Activated effector memory CD4-positive, alpha-beta T cell treated with anti-CD3 and anti-CD28 coated beads, Interleukin-2, amount 50 U/mL, for 16 hours (primary cell): ENCODE results near the gene EPC2.

Source experiments
- DNase-seq: peaks from one replicate; pipeline ENCODE4 v3.0.0-alpha.2; 2020

EPC2 gene

GRCh38 chr2:148643998-148644882 lies at the start of gene EPC2:
Gene EPC2, plus strand, starts transcription at chr2:148644751. Its CDS starts 267 bp downstream, at chr2:148645018.
- peak; percentile 96 for DNase-seq

GRCh38 chr2:148596018-148596417 lies 48.5 kb upstream of the EPC2 start:
- no peak for DNase-seq

GRCh38 chr2:148599109-148599991 lies 45.2 kb upstream of the EPC2 start:
- DNase-seq = no peak

DNA sequence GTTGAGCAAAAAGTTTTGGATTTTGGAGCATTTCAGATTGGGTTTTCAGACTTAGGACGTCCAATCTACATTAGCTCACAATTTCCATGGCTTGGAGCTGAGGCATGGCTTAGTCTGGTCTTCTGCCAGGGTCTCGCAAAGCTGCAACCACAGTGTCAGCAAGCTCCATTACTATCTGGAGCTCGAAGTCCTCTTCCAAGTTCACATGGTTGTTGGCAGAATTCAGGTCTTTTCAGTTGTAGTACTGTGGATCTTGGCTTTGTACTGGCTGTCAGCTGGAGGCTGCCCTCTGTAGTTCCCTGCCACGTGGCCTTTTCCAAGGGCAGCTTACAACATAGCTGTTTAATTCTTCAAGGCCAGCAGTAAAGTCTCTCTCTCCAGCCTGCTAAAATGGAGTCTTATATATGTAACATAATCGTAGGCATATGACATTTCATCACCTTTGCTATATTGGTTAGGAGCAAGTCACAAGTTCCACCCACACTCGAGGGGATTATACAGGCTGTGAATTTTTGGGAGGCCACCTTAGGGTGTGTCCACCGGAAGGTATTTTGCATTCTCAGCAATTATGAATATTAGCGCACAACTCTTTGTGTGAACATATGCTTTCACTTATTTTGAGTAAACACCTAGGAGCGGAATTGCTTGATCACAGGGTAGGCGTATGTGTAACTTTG lies 41.5 kb upstream of the EPC2 start:
- DNase-seq = no peak

- DNase-seq = no peak
Measured at GRCh38 chr2:148603562-148603920, 41.0 kb upstream of the EPC2 start.

DNA sequence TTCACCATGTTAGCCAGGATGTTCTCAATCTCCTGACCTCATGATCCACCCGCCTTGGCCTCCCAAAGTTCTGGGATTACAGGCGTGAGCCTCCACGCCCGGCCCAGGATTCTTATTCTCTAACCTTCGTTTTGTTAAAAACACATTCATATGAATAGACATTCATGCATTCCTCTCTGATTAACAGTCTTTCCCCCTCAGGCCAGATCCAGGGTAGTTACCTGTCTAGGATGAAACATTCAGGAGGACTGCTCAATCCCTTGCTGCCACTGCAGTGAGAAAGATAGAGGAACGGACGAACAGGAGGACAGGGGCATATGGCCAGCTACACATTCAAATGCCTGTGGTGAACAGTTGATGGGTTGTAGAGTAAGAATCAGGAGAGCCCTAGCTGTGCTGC lies 39.6 kb upstream of the EPC2 start:
- DNase-seq = no peak

DNA sequence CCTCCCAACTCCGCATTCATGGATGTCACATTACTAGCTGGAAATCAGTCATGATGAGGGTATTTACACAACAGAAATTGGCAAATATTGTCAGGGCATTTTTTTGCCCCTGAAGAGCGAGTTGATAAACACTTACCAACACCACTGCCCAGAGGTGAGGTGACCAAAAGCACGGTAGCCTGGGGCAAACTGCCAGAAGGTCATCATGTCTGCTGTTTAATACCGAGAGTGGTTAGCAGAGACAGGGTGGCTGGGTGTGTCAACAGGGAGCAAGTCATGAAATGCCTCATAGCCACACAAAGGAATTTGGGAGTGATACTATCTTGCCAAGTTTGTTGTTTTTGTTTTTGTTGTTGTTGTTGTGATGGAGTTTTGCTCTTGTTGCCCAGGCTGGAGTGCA lies 37.0 kb upstream of the EPC2 start:
- no peak for DNase-seq

DNA sequence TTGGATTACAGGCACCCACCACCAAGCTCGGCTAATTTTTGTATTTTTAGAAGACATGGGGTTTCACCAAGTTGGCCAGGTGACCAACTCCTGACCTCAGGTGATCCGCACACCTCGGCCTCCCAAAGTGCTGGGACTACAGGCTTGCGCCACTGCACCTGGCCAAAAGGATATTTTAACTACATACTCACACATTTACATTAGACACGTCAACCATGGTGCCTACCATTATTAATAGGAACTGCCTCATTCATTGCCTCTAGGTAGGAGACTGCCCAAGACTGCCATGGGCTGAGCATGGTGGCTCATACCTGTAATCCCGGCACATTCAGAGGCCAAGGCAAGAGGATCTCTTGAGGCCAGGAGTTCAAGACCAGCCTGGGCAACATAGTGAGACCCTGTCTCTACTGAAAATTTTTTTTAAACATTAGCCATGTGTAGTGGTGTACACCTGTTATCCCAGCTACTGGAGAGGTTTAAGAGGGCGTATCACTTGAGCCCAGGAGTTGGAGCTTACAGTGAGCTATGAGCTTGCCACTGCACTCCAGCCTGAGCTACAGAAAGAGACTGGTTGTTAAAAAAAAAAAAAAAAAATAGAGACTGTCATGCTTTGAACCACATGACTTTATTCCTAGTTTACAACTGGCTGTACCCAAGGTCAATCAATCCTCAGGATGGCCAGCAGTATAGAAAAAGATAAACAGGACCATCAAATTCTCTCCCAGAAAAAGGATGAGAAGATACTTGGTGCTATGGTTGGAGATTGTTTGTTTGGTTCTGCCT lies 31.1 kb upstream of the EPC2 start:
- DNase-seq = no peak

GRCh38 chr2:148614014-148614321 lies 30.6 kb upstream of the EPC2 start:
- no peak for DNase-seq

- no peak for DNase-seq
Measured at GRCh38 chr2:148614322-148615049, 30.1 kb upstream of the EPC2 start.

GRCh38 chr2:148615381-148615841 lies 29.1 kb upstream of the EPC2 start:
- no peak for DNase-seq

DNA sequence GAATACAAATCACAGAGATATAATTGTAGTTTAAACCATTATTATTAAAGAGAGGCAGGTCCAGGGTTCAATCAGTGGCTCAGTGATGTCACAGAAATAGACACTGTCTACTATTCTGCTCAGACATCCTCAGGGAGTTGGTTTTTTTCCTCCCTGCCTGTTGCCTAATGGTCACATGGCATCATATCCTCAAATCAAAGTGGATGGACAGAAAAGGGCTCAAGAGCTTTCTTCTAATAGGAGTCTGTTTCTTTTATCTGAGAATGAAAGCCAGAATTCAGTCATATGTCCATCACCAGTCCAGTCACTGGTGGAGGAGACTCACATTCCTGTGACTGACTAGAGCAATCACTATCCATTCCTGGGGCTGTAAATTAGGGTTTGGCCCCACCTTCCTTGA lies 27.9 kb upstream of the EPC2 start:
- DNase-seq = no peak

DNA sequence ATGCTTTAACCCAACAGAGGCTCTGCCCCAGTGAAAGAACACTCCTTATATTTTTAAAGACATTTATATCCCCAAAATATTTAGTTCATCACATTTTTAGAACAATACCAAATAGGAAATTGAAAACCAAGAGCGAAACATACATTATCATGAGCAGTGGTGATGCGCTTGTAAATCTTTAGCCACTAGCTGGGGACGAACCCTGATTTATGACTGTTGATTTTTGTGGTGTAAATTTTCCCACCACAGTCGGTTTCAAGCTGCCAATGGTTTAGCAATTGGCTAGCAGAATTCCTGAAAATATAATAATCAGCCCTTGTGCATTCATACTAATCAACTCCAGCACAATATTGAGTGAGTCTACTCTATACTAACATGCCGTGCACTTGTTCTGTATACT lies 27.3 kb upstream of the EPC2 start:
- no peak for DNase-seq

GRCh38 chr2:148619560-148620195 lies 24.9 kb upstream of the EPC2 start:
- no peak for DNase-seq

DNA sequence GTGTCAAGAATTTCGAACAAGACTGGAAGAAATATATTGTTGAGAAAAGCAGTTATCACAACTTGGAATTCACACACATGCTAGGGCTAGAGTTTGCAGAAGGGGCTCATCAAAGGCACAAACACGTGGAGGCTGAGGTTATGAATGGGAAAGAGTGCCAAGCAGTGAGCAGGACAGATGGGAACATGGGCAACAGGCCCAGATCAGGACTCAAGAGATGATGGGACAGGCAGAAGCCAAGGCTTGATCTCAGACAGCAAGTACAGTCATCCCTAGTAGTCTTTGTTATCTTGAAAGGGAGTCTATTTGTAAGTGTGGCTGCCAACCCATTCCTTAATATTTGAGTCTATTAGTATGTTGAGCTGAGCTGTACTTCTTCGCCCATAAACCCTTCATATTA lies 22.2 kb upstream of the EPC2 start:
- no peak for DNase-seq

DNA sequence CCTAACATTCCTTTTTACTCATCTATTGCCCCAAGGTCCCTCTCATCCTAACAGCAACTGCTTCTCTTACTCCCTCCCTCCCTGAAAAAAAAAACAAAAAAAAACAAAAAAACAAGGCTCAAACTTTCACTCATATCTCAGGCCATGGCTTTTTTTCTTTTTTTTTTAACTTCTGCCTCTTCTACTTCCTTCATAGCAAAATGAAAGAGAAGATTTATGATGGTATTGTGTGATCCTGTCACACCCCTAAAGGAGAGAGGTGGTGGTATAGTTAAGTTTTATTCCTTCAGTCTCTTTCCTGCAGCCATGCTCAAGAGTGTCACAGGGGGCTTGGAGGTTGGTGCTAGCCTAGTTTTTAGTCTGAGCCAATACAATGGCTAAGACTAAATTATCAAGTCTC lies 21.5 kb upstream of the EPC2 start:
- DNase-seq = no peak

DNA sequence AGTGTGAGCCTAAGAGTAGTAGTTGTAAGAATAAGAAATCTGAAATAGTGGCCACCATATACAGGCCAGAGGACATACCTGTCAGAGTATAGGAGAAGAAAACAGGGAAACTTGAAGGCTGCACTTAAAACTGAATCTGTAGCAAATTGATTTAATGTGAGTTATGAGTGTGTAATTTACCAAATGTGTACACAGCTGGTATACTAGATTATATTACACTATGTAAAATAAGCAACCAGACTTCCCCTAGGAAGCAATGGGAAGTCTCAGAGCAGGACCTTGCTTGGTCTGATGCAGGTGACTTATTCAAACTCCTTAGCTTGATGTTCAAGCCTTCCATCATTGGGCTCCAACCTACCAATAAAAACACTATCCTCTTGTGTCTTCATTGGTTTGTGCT lies 17.3 kb upstream of the EPC2 start:
- DNase-seq = no peak

DNA sequence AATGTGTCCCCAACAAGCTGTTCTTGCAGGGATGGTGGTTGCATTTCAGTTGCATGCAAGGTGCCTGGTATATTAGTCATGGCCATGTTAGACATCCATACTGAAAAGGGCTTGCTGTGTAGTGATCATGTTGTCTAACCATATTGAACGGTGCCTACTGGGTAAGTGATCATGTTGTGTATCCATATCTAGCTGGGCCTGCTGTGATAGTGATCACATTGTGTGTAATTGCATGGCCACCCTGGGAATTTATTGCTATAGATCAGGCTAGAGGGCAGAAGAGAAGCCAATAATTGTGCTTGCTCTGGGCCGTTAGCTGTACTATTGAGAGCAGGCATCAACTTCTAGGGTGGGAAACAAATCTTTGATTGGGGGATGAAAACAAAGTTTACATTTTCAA lies 9.8 kb upstream of the EPC2 start:
- DNase-seq = no peak

DNA sequence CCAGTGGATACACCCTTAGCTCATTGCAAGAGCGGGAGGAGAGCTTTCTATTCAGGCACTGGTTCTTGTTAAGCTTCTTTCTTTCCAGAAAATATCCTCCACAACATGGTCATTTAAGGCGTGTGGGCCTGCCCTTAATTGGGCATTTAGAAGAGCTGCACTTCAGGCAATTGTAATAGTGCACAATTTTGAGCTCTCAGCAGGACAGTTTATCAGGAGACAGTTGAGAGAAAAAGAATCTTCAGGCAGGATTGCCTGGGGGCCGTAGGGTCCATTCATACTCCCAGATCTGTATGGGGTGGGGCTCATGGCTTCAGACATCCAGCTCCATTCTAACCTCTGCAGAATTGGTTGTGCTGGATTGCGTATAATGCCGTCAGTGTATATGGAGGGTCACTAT lies 6.0 kb upstream of the EPC2 start:
- no peak for DNase-seq

GRCh38 chr2:148640767-148641166 lies 3.8 kb upstream of the EPC2 start:
- no peak for DNase-seq

GRCh38 chr2:148642112-148642744 lies 2.3 kb upstream of the EPC2 start:
- DNase-seq = no peak
